Activated CD8-positive, alpha-beta memory T cell treated with anti-CD3 and anti-CD28 coated beads, Interleukin-2, amount 10 ng/mL, durations not matched to agents 7 days and 5 days (primary cell): ENCODE measurements around the gene SMIM30. TPM values are rescaled to one million over a fixed set of nuclear protein-coding genes. Genes with fewer than 3 reads are reported as not detected.

Experiments
- total RNA-seq, 2 experiments: library from RNA; stranded (reverse); gene quantifications; one replicate each; pipeline ENCODE4 v1.2.3, GENCODE V29; 2021

Gene SMIM30
- total RNA-seq, 2 experiments from 2014 or later: 25.5 to 38.1 TPM

Other genes starting within 250 kb of the SMIM30 start
- gene GPR85, start 31.7 kb downstream of the SMIM30 start, total RNA-seq: not detected